ENCODE measurements around the gene CLEC2D. TPM values are rescaled to one million over a fixed set of nuclear protein-coding genes. Genes with fewer than 3 reads are reported as not detected.
"Not testable (repeated sequence)": the region's sequence is repeated elsewhere in the genome, so short reads cannot be mapped to it uniquely, and the experiment has no call there.

The CLEC2D gene
- total RNA-seq, 1 donor from 2014 or later: 492 TPM

DNA sequence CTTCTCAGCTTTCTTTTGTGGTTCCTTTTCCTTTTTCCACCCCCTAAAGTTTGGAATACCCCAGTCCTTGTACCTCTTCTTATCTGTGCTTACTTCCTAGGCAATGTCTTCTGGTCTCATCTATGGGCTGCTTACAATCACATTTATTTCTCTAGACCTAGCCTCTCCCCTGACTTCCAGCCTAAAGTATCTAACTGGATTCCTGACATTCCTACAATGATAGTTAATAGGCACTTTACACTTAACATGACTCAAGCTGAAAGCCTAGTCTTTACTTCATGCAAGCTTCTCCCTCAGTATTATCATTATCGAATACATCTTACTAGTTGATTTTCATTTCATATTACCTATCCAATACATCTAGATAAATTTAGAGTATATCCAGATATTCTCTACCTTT is 42.2 kb downstream of the CLEC2D start:
- Mint-ChIP-seq H3K36me3 (ENCODE audit: low read depth) (peaks cover 32% of the 10 kb centered on the region), H3K9me3 (no peaks in the 10 kb centered on the region), H3K27ac (peak overlapping the region; percentile 98), H3K4me3 (no peak overlapping the region), H3K27me3 (no peaks in the 10 kb centered on the region), H3K4me1 (peaks cover 98% of the 10 kb centered on the region)
- intact Hi-C loops (cut with micrococcal nuclease): no loop called here
- ChIA-PET CTCF (interaction anchor here (0.7 to 4.3 kb wide), 7 partner anchors 12 to 97 kb away, joined by 3 to 22 read pairs (median 3); no protein-coding TSS in a partner anchor), POLR2A (interaction anchor here (0.7 to 9.1 kb wide), 11 partner anchors 10 to 77 kb away, joined by 4 to 89 read pairs (median 16); partner anchors contain the start of genes CLEC2D and CLECL1)
- DNase-seq: no peak
- ATAC-seq (ENCODE audit: low read depth): no peak
- TF ChIP-seq, protein P1, sequence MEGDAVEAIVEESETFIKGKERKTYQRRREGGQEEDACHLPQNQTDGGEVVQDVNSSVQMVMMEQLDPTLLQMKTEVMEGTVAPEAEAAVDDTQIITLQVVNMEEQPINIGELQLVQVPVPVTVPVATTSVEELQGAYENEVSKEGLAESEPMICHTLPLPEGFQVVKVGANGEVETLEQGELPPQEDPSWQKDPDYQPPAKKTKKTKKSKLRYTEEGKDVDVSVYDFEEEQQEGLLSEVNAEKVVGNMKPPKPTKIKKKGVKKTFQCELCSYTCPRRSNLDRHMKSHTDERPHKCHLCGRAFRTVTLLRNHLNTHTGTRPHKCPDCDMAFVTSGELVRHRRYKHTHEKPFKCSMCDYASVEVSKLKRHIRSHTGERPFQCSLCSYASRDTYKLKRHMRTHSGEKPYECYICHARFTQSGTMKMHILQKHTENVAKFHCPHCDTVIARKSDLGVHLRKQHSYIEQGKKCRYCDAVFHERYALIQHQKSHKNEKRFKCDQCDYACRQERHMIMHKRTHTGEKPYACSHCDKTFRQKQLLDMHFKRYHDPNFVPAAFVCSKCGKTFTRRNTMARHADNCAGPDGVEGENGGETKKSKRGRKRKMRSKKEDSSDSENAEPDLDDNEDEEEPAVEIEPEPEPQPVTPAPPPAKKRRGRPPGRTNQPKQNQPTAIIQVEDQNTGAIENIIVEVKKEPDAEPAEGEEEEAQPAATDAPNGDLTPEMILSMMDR (IDR thresholded peaks at IDR 0.05): no peak

DNA sequence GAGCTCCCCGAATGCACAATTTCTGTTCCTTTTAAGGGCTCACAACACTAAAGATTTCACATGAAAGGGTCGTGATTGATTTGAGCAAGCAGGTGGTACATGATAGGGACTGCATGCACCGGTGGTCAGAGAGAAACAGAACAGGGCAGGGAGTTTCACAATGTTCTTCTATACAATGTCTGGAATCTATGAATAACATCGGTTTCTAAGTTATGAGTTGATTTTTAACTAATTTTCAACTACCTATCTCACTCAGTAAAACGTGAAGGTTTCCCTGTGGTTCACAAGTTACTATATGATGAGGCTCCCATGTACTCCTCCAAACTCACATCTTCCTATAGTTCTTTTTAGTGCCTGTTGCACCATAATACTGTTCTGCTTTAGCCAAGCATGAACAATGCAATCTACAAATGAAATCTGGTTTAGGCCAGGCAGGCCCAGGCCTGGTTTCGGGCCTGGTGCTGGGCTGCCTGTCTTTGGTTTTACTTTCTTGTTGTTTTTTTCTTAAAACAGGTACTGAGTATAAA is 43.6 kb downstream of the CLEC2D start:
- peak overlapping the region; percentile 67 for H3K4me3 Mint-ChIP-seq

DNA sequence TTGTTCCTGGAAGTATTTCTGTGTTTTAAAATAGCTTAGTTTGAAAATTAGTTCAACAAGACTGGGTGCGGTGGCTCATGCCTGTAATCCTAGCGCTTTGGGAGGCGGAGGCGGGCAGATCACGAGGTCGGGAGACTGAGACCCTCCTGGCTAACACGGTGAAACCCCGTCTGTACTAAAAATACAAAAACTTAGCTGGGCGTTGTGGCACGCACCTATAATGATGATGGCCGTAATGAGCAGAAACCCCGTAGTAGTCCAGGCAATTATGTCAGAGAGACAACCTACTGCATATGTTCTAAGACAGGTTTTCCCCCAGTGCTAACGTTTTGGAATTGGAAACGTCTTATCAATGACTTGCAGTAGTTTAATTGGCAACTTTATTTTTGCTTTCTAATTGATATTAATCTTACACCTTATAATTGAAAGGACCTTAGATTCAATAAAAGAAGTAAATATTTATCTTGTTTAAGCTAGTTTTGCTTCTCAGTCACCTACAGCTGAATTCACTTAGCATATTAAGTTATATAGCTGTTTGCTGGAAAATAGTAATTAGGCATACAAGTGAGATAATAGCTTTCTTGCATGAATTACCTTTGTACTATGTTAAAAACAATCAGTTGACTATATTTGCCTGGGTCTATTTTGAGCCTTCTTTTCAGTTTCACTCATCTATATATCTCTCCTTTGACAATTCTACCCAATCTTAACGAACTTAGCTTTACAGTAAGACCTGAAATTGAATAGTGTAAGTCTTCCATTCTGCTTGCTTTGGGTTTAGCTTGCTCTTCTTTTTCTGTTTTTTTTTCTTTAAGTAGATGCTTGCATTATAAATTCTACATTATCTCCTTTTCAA is 47.8 kb downstream of the CLEC2D start:
- no peaks in the 10 kb centered on the region for H3K27me3 Mint-ChIP-seq
- ATAC-seq (ENCODE audit: low read depth): no peak
- ChIA-PET CTCF (interaction anchor here (0.7 to 2.7 kb wide), 8 partner anchors 9 to 83 kb away, joined by 3 to 13 read pairs (median 4); no protein-coding TSS in a partner anchor), POLR2A (interaction anchor here (0.8 to 6.6 kb wide), 12 partner anchors 9 to 69 kb away, joined by 3 to 59 read pairs (median 6); partner anchors contain the start of genes CLEC2D and CLECL1)
- peaks cover 2% of the 10 kb centered on the region for H3K9me3 Mint-ChIP-seq
- TF ChIP-seq, protein P1 (IDR thresholded peaks at IDR 0.05): no peak
- H3K4me3 Mint-ChIP-seq: peak overlapping the region; percentile 28
- peak overlapping the region; percentile 98 for H3K27ac Mint-ChIP-seq
- intact Hi-C loops (cut with micrococcal nuclease): no loop called here
- peaks cover 97% of the 10 kb centered on the region for H3K4me1 Mint-ChIP-seq
- peaks cover 61% of the 10 kb centered on the region for H3K36me3 Mint-ChIP-seq (ENCODE audit: low read depth)
- no peak for DNase-seq

More for the DNA sequence above, 43.6 kb downstream of the CLEC2D start:
- H3K4me1 Mint-ChIP-seq: peaks cover 98% of the 10 kb centered on the region
- peaks cover 35% of the 10 kb centered on the region for H3K36me3 Mint-ChIP-seq (ENCODE audit: low read depth)
- ChIA-PET CTCF (interaction anchor here (1.2 to 2.1 kb wide), 2 partner anchors 29 to 98 kb away, joined by 3 to 17 read pairs; no protein-coding TSS in a partner anchor), POLR2A (interaction anchor here (0.6 to 9.1 kb wide), 9 partner anchors 9 to 64 kb away, joined by 3 to 89 read pairs (median 25); partner anchors contain the start of genes CD69, CLEC2D and CLECL1)
- intact Hi-C loops (cut with micrococcal nuclease): loop anchor here (1.0 kb wide), 2 partner anchors 8 to 79 kb away; no protein-coding TSS in a partner anchor
- ATAC-seq (ENCODE audit: low read depth): peak; percentile 76
- DNase-seq, H3K9me3 Mint-ChIP-seq, H3K27me3 Mint-ChIP-seq: not testable (repeated sequence)
- peak overlapping the region; percentile 98 for H3K27ac Mint-ChIP-seq

DNA sequence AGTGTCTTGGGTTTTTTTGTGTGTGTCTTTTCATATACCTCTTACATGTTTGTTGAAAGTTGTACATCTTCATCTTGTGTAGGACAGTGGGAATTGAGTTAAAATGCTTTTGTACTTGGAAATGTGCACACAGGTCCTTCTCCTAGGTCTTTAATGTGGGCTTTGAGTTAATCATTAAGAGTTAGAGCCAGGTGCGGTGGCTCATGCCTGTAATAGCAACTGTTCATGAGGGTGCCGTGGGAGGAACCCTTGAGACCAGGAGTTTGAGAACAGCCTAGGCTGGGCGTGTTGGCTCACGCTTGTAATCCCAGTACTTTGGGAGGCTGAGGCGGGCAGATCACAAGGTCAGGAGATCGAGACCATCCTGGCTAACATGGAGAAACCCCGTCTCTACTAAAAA is 49.5 kb downstream of the CLEC2D start:
- Mint-ChIP-seq H3K27ac (peak overlapping the region; percentile 86), H3K36me3 (ENCODE audit: low read depth) (peaks cover 67% of the 10 kb centered on the region), H3K27me3 (no peaks in the 10 kb centered on the region), H3K4me3 (peak overlapping the region; percentile 52), H3K9me3 (peaks cover 2% of the 10 kb centered on the region), H3K4me1 (peaks cover 97% of the 10 kb centered on the region)
- ChIA-PET CTCF (interaction anchor here (2.0 to 2.7 kb wide), 2 partner anchors 24 to 84 kb away, joined by 5 to 11 read pairs; no protein-coding TSS in a partner anchor), POLR2A (interaction anchor here (1.8 to 6.6 kb wide), 6 partner anchors 13 to 71 kb away, joined by 5 to 59 read pairs (median 18); partner anchors contain the start of genes CLEC2D and CLECL1)
- intact Hi-C loops (cut with micrococcal nuclease): no loop called here
- ATAC-seq (ENCODE audit: low read depth): no peak
- TF ChIP-seq, protein P1 (IDR thresholded peaks at IDR 0.05): no peak
- DNase-seq: no peak

DNA sequence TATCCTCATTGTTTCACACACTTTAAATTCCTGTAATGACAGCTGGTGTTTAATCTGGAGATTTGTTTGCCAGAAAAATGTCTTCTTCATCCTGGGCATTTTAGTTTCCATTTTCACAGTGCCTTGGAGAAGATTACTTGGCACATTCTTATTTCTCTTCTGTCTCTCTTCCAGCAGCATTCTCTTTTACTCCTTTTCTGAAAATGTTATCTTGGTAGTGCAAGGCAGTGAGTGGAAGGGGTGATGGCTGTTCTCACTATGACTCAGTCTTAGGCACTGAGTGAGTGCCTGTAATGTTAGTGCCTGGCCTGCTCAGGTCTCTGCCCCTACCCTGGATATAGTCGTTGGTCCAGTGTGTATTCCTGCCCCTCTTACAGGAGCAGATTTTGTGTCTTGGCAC is 50.3 kb downstream of the CLEC2D start:
- no peak for ATAC-seq (ENCODE audit: low read depth)
- POLR2A ChIA-PET: interaction anchor here (3.4 to 6.6 kb wide), 5 partner anchors 12 to 71 kb away, joined by 15 to 127 read pairs (median 37); partner anchors contain the start of genes CLEC2D and CLECL1
- Mint-ChIP-seq H3K9me3 (peaks cover 2% of the 10 kb centered on the region), H3K4me1 (peaks cover 96% of the 10 kb centered on the region), H3K27me3 (no peaks in the 10 kb centered on the region), H3K36me3 (ENCODE audit: low read depth) (peaks cover 71% of the 10 kb centered on the region), H3K27ac (peak overlapping the region; percentile 86), H3K4me3 (peak overlapping the region; percentile 30)
- no peak for DNase-seq
- CTCF ChIA-PET: no interaction called here
- intact Hi-C loops (cut with micrococcal nuclease): loop anchor here (2.0 kb wide), 1 partner anchor 41 kb away; the partner anchor contains the start of gene CD69
- TF ChIP-seq, protein P1 (IDR thresholded peaks at IDR 0.05): no peak

Data from activated B cell treated with CpG ODN at 0.5 μM for 24 hours (primary cell).